Brain microvascular endothelial cell (primary cell): ENCODE results near the gene FMN2.

Experiments used
- DNase-seq: peaks from one replicate; pipeline ENCODE4 v3.0.0-alpha.2; 2020
- H3K27ac ChIP-seq: fragments of 250-450 bp; sonication (Bioruptor Pico); 2 replicates; pipeline ENCODE4 v1.5.1; 2020; ENCODE audit warnings: mild to moderate bottlenecking, moderate library complexity
- H3K27me3 ChIP-seq: fragments of 250-450 bp; sonication (Bioruptor Pico); replicated peaks from 2 replicates; pipeline ENCODE4 v1.5.1; 2020; ENCODE audit warnings: mild to moderate bottlenecking
- H3K36me3 ChIP-seq: fragments of 250-450 bp; sonication (Bioruptor Pico); replicated peaks from 2 replicates; pipeline ENCODE4 v1.5.1; 2020; ENCODE audit warnings: mild to moderate bottlenecking
- H3K4me3 ChIP-seq: 2 replicates; pipeline ENCODE4 v1.5.1; 2011; ENCODE audit warnings: low read depth, mild to moderate bottlenecking, control low read depth, low read length, moderate library complexity
- in situ Hi-C: cut with HindIII; loops from 2 replicates; pipeline ENCODE4 v1.10.0; 2017; ENCODE audit warnings: low sequenced_read_pairs, low pct_ligation_motif_present
- TF ChIP-seq, protein P1 (sequence below): IDR thresholded peaks from 2 replicates; pipeline ENCODE4 v1.5.1; 2011; ENCODE audit warnings: low read depth, mild to moderate bottlenecking, moderate library complexity, low read length, control low read depth, inconsistent platforms; ENCODE audit errors: missing control alignments

The FMN2 gene

DNA sequence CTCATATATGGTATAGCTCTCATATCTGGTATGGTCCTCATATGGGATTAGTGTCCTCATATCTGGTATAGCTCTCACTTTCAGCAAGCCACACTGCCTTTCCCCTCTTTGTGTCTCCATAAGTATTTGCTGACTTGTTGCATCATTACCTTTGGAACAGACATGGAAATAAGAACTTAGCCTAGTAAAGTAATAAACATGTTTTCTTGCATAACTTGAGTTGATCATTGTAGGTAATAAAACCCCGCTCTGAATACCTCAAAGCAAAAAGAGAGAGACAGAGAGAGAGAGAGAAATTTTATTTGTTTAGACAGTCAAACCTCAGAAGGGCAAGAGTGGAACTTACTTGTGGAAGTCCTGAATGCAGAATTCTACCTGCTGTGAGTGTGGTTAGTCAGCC is 350.0 kb downstream of the FMN2 start:
- DNase-seq = no peak
- TF ChIP-seq, protein P1, sequence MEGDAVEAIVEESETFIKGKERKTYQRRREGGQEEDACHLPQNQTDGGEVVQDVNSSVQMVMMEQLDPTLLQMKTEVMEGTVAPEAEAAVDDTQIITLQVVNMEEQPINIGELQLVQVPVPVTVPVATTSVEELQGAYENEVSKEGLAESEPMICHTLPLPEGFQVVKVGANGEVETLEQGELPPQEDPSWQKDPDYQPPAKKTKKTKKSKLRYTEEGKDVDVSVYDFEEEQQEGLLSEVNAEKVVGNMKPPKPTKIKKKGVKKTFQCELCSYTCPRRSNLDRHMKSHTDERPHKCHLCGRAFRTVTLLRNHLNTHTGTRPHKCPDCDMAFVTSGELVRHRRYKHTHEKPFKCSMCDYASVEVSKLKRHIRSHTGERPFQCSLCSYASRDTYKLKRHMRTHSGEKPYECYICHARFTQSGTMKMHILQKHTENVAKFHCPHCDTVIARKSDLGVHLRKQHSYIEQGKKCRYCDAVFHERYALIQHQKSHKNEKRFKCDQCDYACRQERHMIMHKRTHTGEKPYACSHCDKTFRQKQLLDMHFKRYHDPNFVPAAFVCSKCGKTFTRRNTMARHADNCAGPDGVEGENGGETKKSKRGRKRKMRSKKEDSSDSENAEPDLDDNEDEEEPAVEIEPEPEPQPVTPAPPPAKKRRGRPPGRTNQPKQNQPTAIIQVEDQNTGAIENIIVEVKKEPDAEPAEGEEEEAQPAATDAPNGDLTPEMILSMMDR = no peak
- H3K36me3 ChIP-seq = no peaks in the 10 kb centered on the region
- in situ Hi-C loops = no loop called here
- no peak overlapping the region for H3K4me3 ChIP-seq
- H3K27me3 ChIP-seq = no peaks in the 10 kb centered on the region
- no peak overlapping the region for H3K27ac ChIP-seq

DNA sequence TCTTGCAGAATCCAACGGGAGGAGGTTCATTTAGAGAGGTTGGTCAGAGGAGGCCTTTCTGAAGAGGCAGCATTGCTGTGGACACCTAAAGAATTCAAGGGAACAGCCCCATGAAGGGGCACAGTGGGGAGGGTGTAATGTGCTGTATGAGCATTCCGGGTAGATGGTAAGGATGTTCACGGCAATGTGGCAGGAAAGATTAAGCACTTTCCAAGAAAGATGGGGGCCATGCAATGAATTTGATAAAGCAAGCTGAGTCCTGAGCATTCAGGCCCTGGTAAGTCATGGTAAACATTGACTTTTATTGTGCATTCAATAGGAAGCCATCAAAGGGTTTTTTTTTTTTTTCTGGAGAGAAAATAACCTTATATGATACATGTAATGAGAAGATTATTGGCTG is 353.7 kb downstream of the FMN2 start:
- no peak for DNase-seq
- Histone ChIP-seq H3K4me3 (no peak overlapping the region), H3K27me3 (no peaks in the 10 kb centered on the region), H3K27ac (no peak overlapping the region), H3K36me3 (no peaks in the 10 kb centered on the region)
- TF ChIP-seq, protein P1 = no peak
- in situ Hi-C loops = no loop called here

DNA sequence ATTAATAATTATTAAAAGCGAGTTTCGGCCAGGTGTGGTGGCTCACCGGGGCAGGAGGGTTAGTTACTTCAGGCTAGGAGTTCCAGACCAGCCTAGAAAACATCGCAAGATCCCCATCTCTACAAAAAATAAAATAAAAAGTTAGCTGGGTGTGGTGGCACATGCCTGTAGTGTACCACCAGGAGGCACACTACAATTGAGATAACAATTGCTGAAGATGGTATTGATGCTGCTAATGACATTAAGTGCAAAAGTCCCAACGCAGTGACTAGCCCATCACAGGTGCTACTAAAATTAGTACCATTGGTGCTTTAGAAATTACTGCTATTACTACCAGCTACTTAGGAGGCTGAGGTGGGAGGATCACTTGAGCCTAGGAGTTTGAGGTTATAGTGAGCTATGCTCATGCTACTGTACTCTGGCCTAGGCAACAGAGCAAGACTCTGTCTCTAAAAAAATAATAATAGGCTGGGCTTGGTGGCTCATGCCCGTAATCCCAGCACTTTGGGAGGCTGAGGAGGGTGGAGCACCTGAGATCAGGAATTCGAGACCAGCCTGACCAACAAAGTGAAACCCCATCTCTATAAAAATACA is 363.6 kb downstream of the FMN2 start:
- TF ChIP-seq, protein P1 = peak; percentile 76
- Histone ChIP-seq H3K36me3 (no peaks in the 10 kb centered on the region), H3K4me3 (no peak overlapping the region), H3K27ac (no peak overlapping the region), H3K27me3 (no peaks in the 10 kb centered on the region)
- no peak for DNase-seq
- in situ Hi-C loops = no loop called here

DNA sequence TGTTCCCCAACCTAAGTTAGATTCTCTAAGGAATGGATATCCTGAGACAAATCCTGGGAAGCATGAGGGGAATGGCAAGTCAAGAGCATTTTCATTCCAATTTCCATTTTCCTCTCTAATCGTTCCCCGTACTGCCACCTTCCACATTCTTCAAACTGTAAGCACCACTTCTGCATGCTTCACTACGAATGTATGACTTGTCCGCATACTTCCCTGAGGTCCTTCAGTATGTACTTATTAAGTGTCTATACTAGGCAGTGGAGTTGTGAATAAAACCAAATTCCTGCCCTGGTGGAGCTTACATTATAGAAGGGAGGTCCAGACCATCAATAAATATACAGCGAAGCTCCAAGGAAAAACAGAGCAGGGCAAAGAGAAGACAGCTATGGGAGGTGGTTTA is 365.5 kb downstream of the FMN2 start:
- no peak overlapping the region for H3K27ac ChIP-seq
- in situ Hi-C loops = no loop called here
- H3K36me3 ChIP-seq = no peaks in the 10 kb centered on the region
- no peak for DNase-seq
- TF ChIP-seq, protein P1 = no peak
- no peaks in the 10 kb centered on the region for H3K27me3 ChIP-seq
- H3K4me3 ChIP-seq = no peak overlapping the region

DNA sequence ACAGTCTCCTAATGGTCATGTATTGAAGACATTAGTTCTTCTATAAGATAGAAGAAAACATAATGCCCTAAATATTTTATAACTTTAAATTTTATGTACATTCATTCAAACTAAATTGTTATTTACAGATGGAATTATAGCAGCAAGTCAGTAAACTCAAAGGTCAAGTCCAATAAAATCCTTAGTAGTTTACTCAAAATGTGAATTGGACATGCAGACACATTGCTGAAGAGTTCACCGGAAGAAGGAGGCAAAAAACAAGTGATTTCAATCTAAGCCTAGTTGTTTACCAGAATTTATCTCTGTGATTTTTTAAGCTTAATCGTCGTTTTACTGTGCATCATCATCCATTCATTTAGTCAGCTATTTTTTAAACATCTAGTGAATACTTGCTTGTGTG is 370.6 kb downstream of the FMN2 start:
- no peak for DNase-seq
- in situ Hi-C loops = no loop called here
- Histone ChIP-seq H3K36me3 (no peaks in the 10 kb centered on the region), H3K27ac (no peak overlapping the region), H3K27me3 (no peaks in the 10 kb centered on the region), H3K4me3 (no peak overlapping the region)
- TF ChIP-seq, protein P1 = no peak

DNA sequence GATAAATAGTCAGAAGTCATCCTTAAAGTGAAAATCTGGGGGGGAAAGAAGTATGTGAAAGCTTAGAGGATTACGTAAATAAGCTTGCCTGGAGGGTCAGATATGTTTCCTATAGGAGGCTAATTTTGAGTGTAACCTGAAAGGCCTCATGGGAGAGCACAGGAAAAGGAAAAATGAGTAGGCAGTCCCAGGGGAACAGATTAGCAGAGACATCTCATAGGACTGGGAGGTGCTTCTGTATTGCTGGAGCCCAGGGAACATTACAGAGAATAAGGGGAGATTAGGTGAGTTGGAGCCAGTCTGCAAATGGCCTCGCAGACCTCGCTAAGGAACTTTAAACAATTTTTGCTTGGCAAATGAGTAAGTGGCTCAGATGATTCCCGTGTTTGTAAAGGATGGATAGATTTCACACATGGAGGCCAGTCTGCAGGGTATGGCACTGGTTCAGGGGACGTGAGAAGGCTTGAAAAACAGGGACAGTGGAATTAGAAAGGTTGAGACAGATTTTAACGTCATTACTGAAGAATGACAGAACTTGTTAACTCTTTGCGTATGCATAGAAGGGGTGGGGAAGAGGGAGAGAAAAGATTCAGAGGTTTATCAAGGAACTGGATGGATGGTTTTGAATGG is 371.2 kb downstream of the FMN2 start:
- TF ChIP-seq, protein P1 = no peak
- peak; percentile 34 for DNase-seq
- Histone ChIP-seq H3K27me3 (no peaks in the 10 kb centered on the region), H3K27ac (no peak overlapping the region), H3K36me3 (no peaks in the 10 kb centered on the region), H3K4me3 (no peak overlapping the region)
- in situ Hi-C loops = no loop called here
